GM12892 (cell line): Measurements from ENCODE around the gene UROS.

Experiments
- POLR2A ChIP-seq: IDR thresholded peaks from 2 replicates; pipeline ENCODE4 v1.6.1; 2011; ENCODE audit warnings: low read depth, low read length, control low read depth
- POLR2AphosphoS5 ChIP-seq: IDR thresholded peaks from 2 replicates; pipeline ENCODE4 v1.6.1; 2011; ENCODE audit warnings: low read depth, low read length, control low read depth

GRCh38 chr10:125795637-125796190 lies 27.3 kb downstream of the UROS start:
- TF ChIP-seq POLR2A = no peak
- TF ChIP-seq POLR2AphosphoS5 = no peak
